Stimulated activated CD4-positive, alpha-beta T cell treated with anti-CD3 and anti-CD28 coated beads, Interleukin-4, amount 100 ng/mL, for 4 hours (primary cell): ENCODE results near the gene CEP164.
"Not testable (repeated sequence)": the region's sequence is repeated elsewhere in the genome, so short reads cannot be mapped to it uniquely, and the experiment has no call there.

Experiments
- DNase-seq, 2 experiments: peaks; one replicate each; pipeline ENCODE4 v3.0.0-alpha.2; 2020

The CEP164 gene

GRCh38 chr11:117399100-117399840 is 71.6 kb downstream of the CEP164 start:
- not testable (repeated sequence) for DNase-seq

GRCh38 chr11:117405898-117406297 is 78.2 kb downstream of the CEP164 start:
- DNase-seq = not testable (repeated sequence)

- DNase-seq = no peak
These were observed 79.4 kb downstream of the CEP164 start for GRCh38 chr11:117407016-117407415.

GRCh38 chr11:117408356-117408755 is 80.7 kb downstream of the CEP164 start:
- DNase-seq = no peak

- no peak for DNase-seq
These were observed 81.9 kb downstream of the CEP164 start for GRCh38 chr11:117409511-117409910.

- DNase-seq = no peak
These were observed 82.6 kb downstream of the CEP164 start for GRCh38 chr11:117410238-117410637.

GRCh38 chr11:117410861-117411710 is 83.4 kb downstream of the CEP164 start:
- DNase-seq = no peak

- no peak for DNase-seq
These were observed 84.1 kb downstream of the CEP164 start for GRCh38 chr11:117411736-117412135.

- no peak for DNase-seq
These were observed 84.5 kb downstream of the CEP164 start for GRCh38 chr11:117412176-117412575.

GRCh38 chr11:117412653-117413275 is 85.1 kb downstream of the CEP164 start:
- DNase-seq = no peak

GRCh38 chr11:117413616-117414015 is 86.0 kb downstream of the CEP164 start:
- no peak for DNase-seq

- no peak for DNase-seq
These were observed 87.1 kb downstream of the CEP164 start for GRCh38 chr11:117414724-117415123.

GRCh38 chr11:117415358-117415896 is 87.8 kb downstream of the CEP164 start:
- no peak for DNase-seq

GRCh38 chr11:117417342-117417741 is 89.7 kb downstream of the CEP164 start:
- DNase-seq = no peak

- DNase-seq = no peak
These were observed 90.2 kb downstream of the CEP164 start for GRCh38 chr11:117417856-117418255.

GRCh38 chr11:117418737-117419481 is 91.3 kb downstream of the CEP164 start:
- no peak for DNase-seq

- DNase-seq = no peak
These were observed 92.0 kb downstream of the CEP164 start for GRCh38 chr11:117419482-117420142.

GRCh38 chr11:117420143-117420485 is 92.5 kb downstream of the CEP164 start:
- no peak for DNase-seq

GRCh38 chr11:117420598-117420997 is 92.9 kb downstream of the CEP164 start:
- DNase-seq = no peak

- DNase-seq = no peak
These were observed 93.4 kb downstream of the CEP164 start for GRCh38 chr11:117421041-117421440.

- no peak for DNase-seq
These were observed 93.8 kb downstream of the CEP164 start for GRCh38 chr11:117421476-117421875.

- no peak for DNase-seq
These were observed 95.5 kb downstream of the CEP164 start for GRCh38 chr11:117423046-117423575.
